Measurements from ENCODE around the gene MRPL27. TPM values are rescaled to one million over a fixed set of nuclear protein-coding genes. Genes with fewer than 3 reads are reported as not detected.
"Not testable (repeated sequence)": the region's sequence is repeated elsewhere in the genome, so short reads cannot be mapped to it uniquely, and the experiment has no call there.

MRPL27 gene
- 10 to 100 TPM; 48.9 to 71.0 (median 61.7) TPM for total RNA-seq

DNA sequence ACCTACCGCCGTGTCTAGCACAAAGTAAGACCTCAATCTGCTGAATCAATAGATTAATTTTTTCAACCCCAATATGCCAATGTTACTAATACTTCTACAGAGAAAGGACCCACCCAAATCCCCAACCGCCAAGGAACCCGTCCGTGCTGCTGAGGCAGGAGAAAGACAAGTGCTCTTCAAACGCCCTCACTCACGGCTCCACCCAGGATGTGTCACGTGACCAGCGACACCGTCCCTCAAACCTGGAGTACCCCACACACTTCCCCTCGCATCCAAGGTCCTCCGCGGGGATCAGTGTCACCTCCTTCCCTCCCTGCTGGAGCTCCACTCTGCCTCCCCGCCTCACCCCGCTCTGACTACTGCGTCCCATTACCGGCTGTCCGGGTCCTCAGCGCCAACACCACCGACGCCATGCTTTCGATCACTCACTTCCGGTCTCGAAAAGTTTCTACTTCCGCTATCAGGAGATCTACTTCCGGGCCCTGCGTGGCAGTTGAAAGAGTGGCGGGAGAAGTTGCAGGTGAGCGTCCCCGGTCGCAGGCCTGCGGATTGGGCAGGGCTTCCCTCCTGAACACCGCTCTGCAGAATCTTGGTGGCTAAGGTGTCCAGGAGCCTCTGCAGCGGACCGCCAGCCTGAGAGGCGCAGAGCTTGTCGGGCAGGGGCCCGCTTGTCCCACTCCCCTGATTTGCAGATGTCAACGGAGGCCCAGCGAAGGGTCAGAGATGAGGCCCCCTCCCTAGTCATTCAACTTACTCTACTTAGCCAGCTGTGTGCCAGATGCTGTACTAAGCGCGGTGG lies at the start of gene MRPL27, which contains the start of gene EME1:
Gene MRPL27 (minus strand): TSS at position 427 of the 799 bp plus-strand sequence. CDS start 14 bp downstream, at position 413.
Gene EME1 (plus strand): TSS at position 472 of the 799 bp plus-strand sequence. CDS start 1,980 bp downstream, outside the sequence.
- peak; percentile 80 for DNase-seq (ENCODE audit: low spot score)
- ATAC-seq (ENCODE audit: low FRiP score), result peak; percentile 87
- TF ChIP-seq, protein P1, sequence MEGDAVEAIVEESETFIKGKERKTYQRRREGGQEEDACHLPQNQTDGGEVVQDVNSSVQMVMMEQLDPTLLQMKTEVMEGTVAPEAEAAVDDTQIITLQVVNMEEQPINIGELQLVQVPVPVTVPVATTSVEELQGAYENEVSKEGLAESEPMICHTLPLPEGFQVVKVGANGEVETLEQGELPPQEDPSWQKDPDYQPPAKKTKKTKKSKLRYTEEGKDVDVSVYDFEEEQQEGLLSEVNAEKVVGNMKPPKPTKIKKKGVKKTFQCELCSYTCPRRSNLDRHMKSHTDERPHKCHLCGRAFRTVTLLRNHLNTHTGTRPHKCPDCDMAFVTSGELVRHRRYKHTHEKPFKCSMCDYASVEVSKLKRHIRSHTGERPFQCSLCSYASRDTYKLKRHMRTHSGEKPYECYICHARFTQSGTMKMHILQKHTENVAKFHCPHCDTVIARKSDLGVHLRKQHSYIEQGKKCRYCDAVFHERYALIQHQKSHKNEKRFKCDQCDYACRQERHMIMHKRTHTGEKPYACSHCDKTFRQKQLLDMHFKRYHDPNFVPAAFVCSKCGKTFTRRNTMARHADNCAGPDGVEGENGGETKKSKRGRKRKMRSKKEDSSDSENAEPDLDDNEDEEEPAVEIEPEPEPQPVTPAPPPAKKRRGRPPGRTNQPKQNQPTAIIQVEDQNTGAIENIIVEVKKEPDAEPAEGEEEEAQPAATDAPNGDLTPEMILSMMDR (IDR thresholded peaks at IDR 0.05), result no peak

DNA sequence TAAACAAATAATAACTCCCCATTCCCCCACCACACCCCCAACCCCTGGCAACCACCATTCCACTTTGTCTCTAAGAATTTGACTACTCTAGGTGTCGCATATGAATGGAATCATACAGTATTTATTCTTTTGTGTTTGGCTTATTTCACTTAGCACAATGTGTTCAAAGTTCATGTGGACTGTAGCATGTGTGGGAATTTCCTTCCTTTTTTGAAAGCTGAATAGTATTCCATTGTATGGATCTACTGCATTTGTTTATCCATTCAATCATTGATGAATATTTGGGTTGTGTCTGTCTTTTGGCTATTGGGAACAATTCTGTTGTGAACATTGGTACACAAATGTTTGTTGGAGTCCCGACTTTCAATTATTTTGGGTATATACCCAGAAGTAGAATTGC lies 49.8 kb upstream of the MRPL27 start:
- DNase-seq (ENCODE audit: low spot score), result no peak
- no peak for ATAC-seq (ENCODE audit: low FRiP score)
- TF ChIP-seq, protein P1 (IDR thresholded peaks at IDR 0.05), result no peak

DNA sequence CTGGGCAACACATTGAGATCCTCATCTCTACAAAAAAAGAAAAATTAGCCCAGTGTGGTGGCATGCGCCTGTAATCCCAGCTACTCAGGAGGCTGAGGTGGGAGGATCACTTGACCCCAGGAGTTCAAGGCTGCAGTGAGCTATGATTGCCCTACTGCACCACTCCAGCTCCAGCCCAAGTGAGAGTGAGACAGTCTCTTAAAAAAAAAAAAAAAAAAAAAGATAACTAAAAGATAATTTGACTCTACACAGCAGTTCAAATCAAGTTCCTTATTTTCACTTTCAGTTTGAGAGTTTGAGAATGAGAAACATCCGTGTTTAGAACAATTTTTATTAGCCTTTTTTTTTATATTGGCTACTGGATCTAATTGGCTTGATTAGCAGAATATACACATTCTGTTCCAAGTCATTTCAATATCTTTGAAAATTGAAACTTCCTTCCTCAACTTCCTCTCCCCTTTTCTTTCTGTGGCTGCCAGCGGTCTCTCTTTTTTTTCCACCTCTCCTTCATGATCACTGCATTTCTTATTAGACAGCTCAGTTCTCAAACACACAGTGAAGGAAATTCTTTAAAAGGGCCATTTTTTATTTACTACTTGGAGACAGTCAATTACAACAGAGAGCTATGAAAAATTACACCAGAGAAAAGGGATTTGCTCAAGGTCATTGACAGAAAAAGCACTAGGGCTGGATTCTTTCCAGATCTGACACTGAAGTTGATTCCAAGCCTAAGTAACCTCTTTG lies 48.5 kb upstream of the MRPL27 start:
- ATAC-seq (ENCODE audit: low FRiP score) (no peak), DNase-seq (ENCODE audit: low spot score) (no peak)
- TF ChIP-seq, protein P1 (IDR thresholded peaks at IDR 0.05), result no peak

DNA sequence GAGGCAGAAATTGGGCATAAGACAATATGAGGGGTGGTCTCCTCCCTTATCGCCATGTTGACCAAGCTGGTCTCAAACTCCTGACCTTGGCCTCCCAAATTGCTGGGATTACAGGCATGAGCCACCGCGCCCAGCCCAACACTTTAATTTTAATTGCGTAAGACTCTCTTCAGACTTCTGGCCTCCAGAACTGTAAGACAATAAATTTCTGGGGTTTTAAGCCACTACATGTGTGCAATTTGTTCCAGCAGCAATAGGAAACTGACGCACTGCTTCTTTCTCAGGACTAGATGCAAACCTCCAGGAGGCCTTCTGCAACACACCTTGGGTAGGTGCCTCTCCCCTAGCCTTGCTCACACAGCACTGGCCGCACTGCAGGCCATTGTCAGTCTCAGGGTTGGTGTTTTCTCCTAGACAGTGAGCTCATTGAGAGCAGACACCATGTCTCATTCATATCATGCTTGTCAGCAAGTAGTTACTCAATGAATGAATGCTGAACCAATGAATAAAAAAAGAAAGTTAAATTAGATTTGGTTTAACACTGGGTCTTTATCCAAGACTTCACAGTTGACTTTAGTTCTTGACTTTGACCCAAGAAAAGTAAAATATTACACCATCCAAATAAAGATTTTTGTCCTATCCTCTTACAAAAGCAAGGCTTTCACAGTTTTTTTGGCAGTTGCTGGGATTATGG lies 47.6 kb upstream of the MRPL27 start:
- ATAC-seq (ENCODE audit: low FRiP score), result no peak
- DNase-seq (ENCODE audit: low spot score), result no peak
- TF ChIP-seq, protein P1 (IDR thresholded peaks at IDR 0.05), result no peak

DNA sequence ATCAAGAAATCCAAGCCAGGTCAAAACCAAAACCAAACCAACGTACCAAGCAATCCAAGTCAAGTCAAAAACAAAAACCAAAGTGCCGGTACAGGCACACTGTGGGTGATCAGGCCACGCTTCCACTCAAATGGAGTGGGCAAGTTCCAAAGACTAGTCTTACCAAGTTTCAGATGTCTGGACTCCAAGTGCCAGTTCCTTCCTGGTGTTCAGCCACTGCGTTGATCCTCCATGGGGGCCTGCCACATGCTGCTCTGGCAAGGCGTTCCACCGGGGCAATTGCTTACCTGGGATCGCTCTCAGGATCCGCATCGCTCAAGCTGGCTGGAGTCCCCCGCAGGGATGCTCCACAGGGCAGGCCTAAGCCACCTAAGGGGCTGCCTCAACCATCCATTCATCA lies 46.6 kb upstream of the MRPL27 start:
- DNase-seq (ENCODE audit: low spot score); ATAC-seq (ENCODE audit: low FRiP score): not testable (repeated sequence)

DNA sequence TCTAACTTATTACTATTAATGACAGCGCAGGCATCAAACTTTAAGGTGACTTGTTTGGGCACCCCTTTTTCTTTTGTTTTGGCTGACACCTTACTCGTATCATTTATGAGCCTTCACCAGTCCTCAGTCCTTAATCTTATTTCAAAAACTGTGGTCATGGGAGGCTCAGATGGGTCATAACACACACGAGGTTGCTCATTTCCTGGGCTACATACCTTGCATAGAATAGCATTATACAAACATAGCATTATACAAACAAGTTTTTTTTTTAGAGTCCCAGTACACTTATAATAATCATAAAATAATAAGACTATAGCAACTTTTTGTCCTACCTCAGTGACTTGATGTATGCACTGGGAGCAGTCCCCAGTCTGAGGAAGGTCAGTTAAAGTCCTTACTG lies 41.8 kb upstream of the MRPL27 start:
- TF ChIP-seq, protein P1 (IDR thresholded peaks at IDR 0.05), result no peak
- ATAC-seq (ENCODE audit: low FRiP score), result no peak
- DNase-seq (ENCODE audit: low spot score), result no peak

DNA sequence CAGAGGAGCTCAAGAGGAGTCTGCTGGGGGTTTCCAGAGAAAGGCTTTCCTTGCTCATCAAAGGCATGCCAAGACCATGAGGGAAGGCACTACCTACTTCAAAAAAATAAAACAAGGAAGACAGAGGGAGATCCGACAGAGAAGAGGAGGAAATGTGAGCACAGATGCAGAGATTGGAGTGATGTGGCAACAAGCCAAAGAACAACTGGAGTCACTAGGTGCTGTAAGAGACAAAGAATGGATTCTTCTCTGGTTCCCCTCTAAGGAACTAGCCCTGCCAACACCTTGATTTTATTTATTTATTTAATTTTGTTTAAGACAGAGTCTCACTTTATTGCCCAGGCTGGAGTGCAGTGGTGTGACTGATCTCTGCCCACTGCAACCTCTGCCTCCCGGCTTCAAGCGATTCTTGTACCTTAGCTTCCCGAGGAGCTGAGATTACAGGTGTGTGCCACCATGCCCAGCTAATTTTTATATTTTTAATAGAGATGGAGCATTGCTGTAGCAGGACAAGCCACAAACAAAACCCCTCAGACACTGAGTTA lies 39.3 kb upstream of the MRPL27 start:
- ATAC-seq (ENCODE audit: low FRiP score) (no peak), DNase-seq (ENCODE audit: low spot score) (no peak)
- TF ChIP-seq, protein P1 (IDR thresholded peaks at IDR 0.05), result no peak
